Femur (tissue), 1 donor: ENCODE results near the gene TMC2.
A peak's percentile ranks its signal among the peaks of the same experiment; 100 is the strongest.
"Not testable (repeated sequence)": the region's sequence is repeated elsewhere in the genome, so short reads cannot be mapped to it uniquely, and the experiment has no call there.

Experiments used
- DNase-seq: peaks from one replicate; pipeline ENCODE4 v3.0.0-alpha.2; 2017

The TMC2 gene, protein sequence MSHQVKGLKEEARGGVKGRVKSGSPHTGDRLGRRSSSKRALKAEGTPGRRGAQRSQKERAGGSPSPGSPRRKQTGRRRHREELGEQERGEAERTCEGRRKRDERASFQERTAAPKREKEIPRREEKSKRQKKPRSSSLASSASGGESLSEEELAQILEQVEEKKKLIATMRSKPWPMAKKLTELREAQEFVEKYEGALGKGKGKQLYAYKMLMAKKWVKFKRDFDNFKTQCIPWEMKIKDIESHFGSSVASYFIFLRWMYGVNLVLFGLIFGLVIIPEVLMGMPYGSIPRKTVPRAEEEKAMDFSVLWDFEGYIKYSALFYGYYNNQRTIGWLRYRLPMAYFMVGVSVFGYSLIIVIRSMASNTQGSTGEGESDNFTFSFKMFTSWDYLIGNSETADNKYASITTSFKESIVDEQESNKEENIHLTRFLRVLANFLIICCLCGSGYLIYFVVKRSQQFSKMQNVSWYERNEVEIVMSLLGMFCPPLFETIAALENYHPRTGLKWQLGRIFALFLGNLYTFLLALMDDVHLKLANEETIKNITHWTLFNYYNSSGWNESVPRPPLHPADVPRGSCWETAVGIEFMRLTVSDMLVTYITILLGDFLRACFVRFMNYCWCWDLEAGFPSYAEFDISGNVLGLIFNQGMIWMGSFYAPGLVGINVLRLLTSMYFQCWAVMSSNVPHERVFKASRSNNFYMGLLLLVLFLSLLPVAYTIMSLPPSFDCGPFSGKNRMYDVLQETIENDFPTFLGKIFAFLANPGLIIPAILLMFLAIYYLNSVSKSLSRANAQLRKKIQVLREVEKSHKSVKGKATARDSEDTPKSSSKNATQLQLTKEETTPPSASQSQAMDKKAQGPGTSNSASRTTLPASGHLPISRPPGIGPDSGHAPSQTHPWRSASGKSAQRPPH

DNA sequence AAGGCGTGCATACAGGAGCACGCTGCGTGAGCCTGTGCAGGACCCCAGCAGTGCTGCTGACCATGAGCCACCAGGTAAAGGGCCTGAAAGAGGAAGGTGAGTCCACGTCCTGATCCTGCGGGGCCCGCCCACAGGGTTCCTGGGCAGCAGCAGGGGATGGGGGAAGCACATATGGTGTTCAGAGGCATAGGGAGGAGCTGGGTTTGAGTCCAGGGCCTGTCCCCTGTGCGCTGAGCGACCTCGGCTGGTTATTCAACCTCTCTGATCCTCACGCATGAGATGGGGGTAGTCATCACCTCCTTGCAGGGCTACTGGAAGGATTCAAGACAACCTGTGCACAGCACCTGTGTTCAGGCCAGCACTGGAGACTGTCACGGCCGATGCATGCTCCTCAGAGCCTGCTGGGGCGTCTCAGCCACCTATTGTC lies at the start of gene TMC2:
TSS of gene TMC2 (plus strand) at position 14 of the 427 bp plus-strand sequence. CDS start at position 63, 49 bp downstream.
- no peak for DNase-seq

DNA sequence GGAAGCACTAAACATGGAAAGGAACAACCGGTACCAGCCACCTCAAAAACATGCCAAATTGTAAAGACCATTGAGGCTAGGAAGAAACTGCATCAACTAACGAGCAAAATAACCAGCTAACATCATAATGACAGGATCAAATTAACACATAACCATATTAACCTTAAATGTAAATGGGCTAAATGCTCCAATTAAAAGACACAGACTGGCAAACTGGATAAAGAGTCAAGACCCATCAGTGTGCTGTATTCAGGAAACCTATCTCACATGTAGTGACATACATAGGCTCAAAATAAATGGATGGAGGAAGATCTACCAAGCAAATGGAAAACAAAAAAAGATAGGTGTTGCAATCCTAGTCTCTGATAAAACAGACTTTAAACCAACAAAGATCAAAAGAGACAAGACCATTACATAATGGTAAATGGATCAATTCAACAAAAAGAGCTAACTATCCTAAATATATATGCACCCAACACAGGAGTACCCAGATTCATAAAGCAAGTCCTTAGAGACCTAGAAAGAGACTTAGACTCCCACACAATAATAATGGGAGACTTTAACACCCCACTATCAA lies 33.5 kb upstream of the TMC2 start:
- not testable (repeated sequence) for DNase-seq

DNA sequence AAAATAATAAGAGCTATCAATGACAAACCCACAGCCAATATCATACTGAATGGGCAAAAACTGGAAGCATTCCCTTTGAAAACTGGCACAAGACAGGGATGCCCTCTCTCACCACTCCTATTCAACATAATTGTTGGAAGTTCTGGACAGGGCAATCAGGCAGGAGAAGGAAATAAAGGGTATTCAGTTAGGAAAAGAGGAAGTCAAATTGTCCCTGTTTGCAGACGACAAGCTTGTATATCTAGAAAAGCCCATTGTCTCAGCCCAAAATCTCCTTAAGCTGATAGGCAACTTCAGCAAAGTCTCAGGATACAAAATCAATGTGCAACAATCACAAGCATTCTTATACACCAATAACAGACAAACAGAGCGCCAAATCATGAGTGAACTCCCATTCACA lies 31.6 kb upstream of the TMC2 start:
- not testable (repeated sequence) for DNase-seq

DNA sequence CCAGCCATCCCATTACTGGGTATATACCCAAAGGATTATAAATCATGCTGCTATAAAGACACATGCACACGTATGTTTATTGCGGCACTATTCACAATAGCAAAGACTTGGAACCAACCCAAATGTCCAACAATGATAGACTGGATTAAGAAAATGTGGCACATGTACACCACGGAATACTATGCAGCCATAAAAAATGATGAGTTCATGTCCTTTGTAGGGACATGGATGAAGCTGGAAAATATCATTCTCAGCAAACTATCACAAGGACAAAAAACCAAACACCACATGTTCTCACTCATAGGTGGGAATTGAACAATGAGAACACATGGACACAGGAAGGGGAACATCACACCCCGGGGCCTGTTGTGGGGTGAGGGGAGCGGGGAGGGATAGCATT lies 29.9 kb upstream of the TMC2 start:
- not testable (repeated sequence) for DNase-seq

DNA sequence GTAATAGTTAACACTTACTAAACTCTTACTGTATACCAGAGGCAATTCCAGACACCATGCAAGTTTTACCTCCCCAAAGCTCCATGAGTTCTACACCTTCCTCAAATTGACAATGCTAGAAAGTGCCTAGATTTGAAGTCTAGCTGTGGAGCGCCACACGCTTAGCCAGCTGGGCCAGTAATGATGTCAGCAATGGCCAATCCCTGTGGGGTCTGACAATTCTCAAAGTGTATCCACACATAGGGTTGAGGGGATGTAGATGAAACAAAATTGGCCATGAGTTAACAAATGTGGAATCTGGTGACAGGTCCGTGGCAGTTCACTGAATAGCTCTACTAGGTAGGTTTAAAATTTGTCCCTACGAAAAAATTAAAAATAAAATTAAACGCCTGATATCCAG lies 28.9 kb upstream of the TMC2 start:
- no peak for DNase-seq

DNA sequence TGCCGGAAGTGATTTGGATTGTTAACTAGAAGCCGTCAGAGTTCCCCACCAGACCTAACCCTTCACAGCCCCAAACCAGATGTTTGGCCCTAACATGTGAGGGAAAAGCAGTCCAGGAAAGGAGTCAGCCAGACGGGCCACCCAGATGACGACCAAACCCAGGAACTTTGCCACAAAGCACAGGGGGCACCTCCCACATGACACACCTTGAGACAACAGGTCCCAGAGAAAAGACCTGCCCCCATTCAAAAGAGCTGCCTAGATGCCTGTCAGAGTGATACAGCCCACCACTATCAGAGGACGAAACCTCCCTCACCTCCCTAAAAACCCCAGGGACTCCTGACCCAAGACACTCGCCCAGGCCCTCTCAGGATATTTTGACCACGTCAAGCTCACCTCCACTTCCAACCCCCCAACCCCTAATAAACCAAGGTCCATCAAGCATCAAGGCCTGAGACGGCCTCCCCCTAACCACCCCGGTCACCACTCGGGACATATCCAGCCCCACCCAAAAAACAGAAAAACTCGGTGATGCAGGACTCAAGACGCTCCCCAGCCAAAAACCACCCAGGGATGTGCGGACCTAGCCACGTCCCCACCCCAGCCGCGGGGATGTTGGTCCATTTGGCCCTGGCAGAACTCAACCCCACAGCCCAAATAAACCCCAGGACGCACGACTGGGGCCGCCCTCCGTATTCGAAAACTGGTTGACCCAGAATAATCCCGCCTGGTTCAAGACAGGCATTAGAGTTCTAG lies 28.3 kb upstream of the TMC2 start:
- peak; percentile 32 for DNase-seq

DNA sequence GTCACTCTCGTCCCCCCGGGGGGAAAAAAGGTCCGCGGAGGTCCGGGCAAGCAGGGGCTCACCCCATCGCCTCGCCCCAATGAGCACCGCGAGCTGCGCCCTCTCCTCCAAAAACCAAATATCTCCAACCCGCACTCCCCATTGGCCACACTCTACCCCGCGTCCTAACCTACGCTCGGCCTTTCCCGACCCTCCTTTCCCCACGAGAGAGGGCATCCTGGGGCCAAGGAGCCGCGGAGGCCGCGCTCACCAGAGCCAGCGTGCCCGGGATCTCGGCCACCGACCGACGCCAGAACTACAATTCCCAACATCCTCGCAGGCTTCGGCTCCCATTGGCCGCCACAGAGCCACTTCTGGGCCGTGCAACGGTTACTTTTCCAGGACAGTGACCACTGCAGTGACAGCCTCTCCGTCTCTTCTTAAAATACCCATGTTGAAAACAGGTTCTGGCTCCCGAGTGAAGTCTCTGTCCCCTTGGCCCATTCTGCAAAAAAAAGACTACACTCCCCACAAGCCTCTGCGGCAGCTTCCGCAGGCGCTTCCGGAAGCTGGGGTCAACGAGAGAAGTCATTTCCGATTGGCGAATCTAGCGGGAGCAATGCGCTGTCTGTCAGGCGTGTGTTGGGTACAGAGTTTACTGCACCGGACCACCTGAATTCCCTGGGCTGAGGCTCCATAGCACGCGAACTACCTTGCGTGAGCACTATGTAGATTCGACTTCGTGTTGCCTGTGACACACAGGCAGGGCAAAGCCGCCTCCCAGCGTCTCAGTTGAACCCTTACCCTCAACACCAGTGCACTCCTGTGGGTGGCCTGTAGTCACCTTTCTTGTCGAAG lies 27.5 kb upstream of the TMC2 start, which contains the start of gene ZNF343:
TSS of gene ZNF343 (minus strand) at position 285 of the 837 bp plus-strand sequence. CDS start 15,020 bp downstream, outside the sequence.
- peak; percentile 91 for DNase-seq

DNA sequence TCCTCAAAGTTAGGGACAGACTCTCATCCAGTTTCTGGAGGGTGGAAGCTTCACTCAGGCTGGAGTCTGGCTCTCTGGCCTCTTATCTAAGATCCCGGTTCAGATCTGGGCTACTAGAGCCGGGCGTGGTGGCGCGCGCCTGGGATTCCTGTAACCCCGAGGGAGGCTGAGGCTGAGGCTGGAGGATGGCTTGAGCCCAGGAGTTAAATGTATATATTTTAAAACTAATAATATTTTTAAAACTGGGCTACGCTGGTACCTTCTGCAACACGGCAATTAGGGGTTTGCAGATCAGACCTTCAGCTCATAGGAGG lies 26.9 kb upstream of the TMC2 start:
- DNase-seq = no peak

DNA sequence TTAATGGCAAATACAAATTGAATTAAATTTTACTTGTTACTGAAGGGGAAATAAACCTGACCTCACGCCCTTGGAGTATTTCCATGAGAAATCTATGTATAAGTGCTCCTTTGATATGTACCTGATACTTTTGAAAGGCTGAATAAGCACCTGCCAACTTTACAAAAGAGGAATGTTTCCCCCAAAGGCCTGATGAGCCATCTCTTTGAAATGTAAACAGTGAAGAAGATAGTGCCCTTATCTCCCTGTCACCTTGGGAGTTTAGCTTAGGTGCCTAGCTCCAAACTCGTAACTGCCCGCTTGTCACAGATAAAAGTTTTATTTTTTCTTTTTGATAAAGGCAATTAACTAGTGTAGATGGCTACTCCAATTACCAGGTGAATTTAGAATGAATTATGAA lies 26.6 kb upstream of the TMC2 start:
- no peak for DNase-seq

DNA sequence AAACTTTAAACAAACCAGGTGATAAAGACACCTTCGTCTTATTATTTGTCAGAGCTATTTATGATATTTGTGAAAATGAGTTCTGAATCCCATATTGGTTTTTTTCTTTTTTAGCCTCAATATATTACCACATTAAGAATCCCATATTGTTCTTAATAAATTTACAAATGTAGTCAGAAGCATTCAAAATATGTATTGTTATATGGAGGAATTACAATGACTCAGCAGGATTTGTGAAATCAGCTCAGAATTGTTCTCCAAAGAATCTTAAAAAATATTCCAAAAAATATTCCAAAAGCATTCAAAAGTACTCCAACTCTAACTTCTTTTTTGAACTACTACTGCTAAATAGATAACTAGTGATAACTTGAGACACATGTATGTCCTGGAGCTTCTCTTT lies 21.2 kb upstream of the TMC2 start:
- DNase-seq = no peak

DNA sequence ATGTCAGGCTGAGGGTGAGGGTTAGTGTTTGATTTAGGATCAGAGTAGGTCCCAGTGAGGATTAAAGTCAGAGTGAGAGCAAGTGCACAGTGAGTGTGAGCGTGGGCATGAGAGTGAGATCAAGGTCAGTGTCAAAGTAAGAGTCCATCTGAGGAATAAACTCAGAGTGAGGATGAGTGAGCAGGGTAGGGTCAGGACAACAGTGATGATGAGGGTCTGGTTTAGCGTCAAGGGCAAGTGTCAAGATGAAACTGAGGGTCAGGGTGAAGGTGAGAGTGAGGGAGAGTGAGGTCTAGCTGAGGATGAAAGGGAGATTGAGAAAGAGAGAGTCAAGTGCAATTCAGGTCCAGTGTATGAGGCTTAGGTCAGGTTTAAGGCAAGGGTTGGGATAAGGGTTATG lies 20.0 kb upstream of the TMC2 start:
- no peak for DNase-seq

DNA sequence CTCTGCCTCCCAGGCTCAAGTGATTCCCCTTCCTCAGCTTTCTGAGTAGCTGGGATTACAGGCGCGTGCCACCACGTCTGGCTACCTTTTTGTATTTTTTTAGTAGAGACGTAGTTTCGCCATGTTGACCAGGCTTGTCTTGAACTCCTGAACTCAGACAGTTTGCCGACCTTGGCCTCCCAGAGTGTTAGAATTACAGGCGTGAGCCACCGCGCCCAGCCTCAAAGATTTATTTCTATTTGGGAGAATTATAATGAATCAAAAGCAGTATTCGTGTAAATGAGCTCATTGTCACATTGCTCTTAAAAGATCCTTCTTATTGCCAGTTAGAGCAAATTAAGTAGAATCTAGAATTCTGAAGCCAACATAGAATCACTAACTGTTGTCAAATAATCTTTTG lies 18.3 kb upstream of the TMC2 start:
- no peak for DNase-seq

DNA sequence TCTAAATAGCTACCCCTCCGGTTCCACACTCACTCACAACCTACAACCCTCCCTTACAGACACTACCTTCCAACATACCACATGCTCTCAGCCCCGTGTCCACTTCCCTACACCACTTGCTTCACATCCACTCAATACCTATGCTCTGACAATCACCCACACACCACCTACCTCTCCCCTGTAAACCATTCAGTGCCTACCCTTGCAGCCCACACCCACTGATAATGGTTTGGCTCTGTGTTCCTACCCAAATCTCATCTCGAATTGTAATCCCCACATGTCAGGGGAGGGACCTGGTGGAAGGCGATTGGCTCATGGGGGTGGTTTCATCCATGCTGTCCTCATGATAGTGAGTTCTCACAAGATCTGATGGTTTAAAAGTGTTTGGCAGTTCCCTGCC lies 17.8 kb upstream of the TMC2 start:
- no peak for DNase-seq

DNA sequence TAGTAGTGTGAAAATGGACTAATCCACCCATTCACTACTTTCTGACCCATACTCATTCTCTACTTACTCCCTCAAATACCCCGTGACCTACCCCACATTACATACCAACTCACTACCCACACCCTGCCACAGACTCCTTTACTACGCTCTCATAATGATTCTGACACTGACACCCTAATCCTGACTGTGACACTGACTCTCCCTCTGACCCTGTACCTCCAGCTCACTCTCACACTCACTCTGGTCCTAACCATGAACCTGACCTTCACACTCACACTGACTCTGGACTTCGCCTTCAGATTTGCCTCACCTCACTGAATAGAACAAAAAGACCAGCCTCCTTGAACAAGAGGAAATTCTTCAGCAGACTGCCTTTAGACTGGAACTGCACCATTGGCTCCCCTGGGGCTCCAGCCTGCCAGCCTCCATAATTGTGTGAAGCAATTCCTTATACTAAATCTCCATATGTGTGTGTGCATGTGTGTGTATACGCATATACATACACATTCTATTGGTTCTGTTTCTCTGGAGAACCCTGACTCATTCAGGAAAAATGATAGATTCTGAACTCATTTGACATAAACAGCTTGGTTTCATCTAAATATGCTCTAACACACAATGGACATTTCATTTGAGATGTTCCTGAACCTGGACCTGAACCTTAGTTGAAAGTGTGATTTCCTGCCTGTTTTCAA lies 17.1 kb upstream of the TMC2 start:
- DNase-seq = no peak

DNA sequence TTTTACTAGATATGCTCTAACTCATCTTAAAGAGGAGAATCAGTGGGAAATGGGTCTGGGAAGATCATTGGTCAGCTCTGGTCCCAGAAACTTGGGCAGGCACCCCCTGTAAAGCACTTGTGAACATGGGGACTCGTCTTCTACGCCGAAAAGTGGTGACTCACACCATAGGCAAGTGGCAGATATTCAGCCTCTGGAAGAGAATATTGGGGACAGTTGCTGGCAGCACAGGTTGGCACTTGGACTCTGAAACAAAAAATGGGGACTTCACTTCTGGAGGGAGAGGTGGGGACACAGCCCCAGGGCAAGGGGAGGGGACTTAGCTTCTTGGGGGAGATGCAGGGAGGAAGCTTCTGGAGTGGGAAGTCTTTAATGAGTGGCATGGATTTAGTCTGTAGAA lies 15.8 kb upstream of the TMC2 start:
- DNase-seq = no peak

DNA sequence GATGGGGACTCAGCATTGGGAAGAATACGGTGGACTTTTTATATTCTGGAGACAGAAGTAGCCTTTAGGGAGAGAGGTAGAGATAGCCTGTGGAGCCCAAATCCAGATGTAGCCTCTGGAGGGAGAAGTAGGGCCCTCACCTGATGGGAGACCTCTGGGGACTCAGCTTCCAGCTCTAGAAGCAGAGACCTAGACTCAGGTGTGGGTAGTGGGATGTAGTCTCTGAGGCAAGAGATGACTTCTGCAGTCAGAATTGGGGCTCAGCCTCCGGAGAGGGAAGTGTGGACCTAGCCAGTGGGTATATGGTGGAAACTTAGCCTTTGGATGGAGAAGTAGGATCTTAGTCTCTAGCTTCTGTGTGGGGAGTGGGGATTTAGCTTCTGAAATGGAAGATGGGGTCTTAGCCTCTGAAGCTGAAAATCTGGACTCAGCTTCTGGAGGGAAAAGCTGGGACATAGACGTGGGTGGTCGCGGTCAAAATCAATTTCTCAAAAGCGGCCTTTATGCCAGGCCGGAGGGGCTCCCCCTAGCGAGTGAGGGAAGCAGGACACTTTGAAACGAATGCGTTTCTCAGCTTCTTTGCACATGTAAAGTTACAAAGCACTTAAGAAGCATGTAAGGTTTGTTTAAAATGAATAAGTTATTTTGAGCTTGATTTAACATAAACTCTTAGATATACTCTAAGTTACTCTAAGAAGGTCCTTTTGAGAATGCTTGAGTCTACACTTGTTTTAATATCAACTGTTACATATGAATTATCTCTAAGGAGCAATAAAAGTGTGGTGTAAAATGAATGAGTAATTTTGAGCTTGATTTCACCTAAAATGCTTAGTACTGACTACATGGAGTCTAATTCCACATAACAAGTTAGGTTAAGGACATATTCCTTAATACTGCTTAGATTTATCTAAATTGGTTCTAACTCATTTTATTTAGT lies 14.7 kb upstream of the TMC2 start:
- peak; percentile 35 for DNase-seq

DNA sequence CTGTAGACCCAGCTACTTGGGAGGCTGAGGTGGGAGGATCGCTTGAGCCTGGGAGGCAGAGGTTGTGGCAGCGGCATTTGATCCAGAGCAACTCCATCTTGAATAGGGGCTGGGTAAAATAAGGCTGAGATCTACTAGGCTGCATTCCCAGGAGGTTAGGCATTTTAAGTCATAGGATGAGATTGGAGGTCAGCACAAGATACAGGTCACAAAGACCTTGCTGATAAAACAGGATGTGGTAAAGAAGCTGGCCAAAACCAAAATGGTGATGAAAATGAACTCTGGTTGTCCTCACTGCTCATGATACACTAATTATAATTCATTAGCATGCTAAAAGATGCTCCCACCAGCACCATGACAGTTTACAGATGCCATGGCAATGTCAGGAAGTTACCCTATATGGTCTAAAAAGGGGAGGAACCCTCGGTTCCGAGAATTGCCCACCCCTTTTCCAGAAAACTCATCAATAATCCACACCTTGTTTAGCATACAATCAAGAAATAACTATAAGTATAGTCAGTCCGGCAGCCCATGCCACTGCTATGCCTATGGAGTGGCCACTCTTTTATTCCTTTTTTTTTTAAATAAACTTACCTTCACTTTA lies 13.4 kb upstream of the TMC2 start:
- DNase-seq = not testable (repeated sequence)

DNA sequence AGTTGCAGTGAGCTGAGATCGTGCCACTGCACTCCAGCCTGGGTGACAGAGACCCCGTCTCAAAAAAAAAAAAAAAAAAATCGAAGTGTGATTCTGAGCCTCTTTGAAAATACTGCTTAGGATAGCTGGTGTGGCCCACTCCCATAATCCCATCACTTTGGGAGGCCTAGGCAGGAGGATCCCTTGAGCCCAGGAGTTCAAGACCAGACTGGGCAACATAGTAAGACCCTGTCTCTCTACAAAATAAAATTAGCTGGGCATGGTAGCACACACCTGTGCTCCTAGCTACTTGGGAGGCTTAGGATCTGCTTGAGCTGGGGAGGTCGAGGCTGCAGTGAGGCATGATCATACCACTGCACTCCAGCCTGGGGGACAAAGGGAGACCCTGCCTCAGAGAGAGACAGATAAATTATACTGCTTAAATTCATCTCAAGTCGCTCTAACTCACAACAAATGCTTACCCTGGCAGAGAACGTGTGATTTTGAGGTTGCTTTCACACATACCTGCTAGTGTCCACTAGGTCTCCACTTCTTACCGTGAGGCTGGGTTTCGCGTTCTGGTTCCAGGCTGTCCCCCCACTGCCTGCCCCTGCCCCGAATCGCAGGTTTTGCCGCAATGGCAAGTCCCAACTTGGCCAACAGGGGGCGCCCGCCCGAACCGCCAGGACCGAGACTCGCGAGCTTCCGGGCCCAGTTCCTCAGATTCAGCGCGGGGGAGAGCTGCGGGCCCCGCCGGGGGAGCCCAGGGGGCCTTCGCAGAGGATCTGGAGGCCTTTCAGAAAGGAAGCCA lies 12.3 kb upstream of the TMC2 start:
- peak; percentile 93 for DNase-seq
